22Rv1 (cell line): ENCODE data around the gene COA3.

ENCODE experiments used
- CTCF ChIP-seq: fragments of 450-650 bp; IDR thresholded peaks from 2 replicates; pipeline ENCODE4 v1.5.1; 2017; ENCODE audit warnings: mild to moderate bottlenecking
- ZFX ChIP-seq: fragments of 450-650 bp; IDR thresholded peaks from 2 replicates; pipeline ENCODE4 v1.6.1; 2017; ENCODE audit warnings: antibody characterized with exemption, borderline replicate concordance

DNA sequence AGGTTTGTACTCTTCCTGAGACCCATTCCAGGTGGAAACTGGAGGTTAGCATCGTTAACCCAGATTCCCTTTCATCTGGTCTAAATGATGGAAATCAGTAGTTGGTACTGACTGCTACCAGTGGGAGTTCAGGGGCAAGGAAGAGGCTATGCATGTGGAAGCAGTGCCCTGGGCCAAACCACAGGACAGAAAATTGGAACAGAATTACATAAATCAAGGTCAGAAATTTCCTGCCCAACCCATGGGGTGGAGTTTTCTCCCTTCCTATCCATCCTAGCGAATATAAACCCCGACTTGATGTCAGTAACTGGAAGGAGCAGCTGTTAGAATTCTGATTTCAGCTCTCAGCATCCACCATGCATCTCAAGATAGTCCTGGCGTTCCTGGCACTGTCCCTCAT is 45.8 kb upstream of the COA3 start, which contains the start of gene AOC2:
- no peak for TF ChIP-seq CTCF
- TF ChIP-seq ZFX, result no peak
